ENCODE data around the gene TBC1D21. TPM values are rescaled to one million over a fixed set of nuclear protein-coding genes. Genes with fewer than 3 reads are reported as not detected.

The TBC1D21 gene
- total and polyA plus RNA-seq, 5 donors = not detected

DNA sequence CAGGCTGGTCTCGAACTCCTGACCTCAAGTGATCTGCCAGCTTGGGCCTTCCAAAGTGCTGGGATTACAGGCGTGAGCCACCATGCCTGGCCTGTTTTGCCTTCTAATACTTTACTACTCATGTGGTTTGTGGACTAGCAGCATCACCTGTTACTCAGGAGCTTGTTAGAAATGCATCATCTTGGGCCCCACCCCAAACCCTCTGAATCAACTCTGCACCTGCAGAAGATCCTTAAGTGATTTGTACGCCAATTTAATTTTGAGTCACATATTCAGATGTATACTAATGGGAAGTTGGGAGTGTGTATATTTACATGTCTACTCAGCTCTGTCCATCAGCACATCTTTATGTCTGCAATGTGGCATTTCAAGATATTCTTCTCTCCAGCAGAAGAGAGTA is 6.1 kb downstream of the TBC1D21 start:
- intact Hi-C loops (cut with DNase I) = no loop called here
- Histone ChIP-seq H3K9me3 (ENCODE audit: control insufficient read depth, low read length) (no peaks in the 10 kb centered on the region), H3K4me3 (ENCODE audit: low read length) (no peak overlapping the region), H3K4me1 (ENCODE audit: control insufficient read depth, insufficient read depth, low read length) (no peaks in the 10 kb centered on the region), H3K27ac (ENCODE audit: low read length) (no peak overlapping the region), H3K27me3 (ENCODE audit: control insufficient read depth, insufficient read depth) (no peaks in the 10 kb centered on the region)
- ATAC-seq (no peak), DNase-seq (no peak)
- WGBS = 58% methylated on average over 3 of the region's 3 CpGs

- Histone ChIP-seq H3K4me1 (ENCODE audit: control insufficient read depth, insufficient read depth, low read length) (no peaks in the 10 kb centered on the region), H3K27me3 (ENCODE audit: control insufficient read depth, insufficient read depth) (no peaks in the 10 kb centered on the region), H3K4me3 (ENCODE audit: low read length) (no peak overlapping the region), H3K9me3 (ENCODE audit: control insufficient read depth, low read length) (no peaks in the 10 kb centered on the region), H3K27ac (ENCODE audit: low read length) (no peak overlapping the region)
- ATAC-seq (no peak), DNase-seq (no peak)
- intact Hi-C loops (cut with DNase I) = no loop called here
- 79% methylated on average over 12 of the region's 12 CpGs for WGBS
Measured at GRCh38 chr15:73881579-73882320, 8.4 kb downstream of the TBC1D21 start.

GRCh38 chr15:73882761-73883419 is 9.5 kb downstream of the TBC1D21 start:
- Histone ChIP-seq H3K4me3 (ENCODE audit: low read length) (no peak overlapping the region), H3K4me1 (ENCODE audit: control insufficient read depth, insufficient read depth, low read length) (no peaks in the 10 kb centered on the region), H3K9me3 (ENCODE audit: control insufficient read depth, low read length) (no peaks in the 10 kb centered on the region), H3K27me3 (ENCODE audit: control insufficient read depth, insufficient read depth) (no peaks in the 10 kb centered on the region), H3K27ac (ENCODE audit: low read length) (no peak overlapping the region)
- 91% methylated on average over 10 of the region's 10 CpGs for WGBS
- intact Hi-C loops (cut with DNase I) = no loop called here
- DNase-seq (no peak), ATAC-seq (no peak)

GRCh38 chr15:73884159-73884558 is 10.8 kb downstream of the TBC1D21 start:
- no peak for DNase-seq
- Histone ChIP-seq H3K4me1 (ENCODE audit: control insufficient read depth, insufficient read depth, low read length) (no peaks in the 10 kb centered on the region), H3K4me3 (ENCODE audit: low read length) (no peak overlapping the region), H3K27me3 (ENCODE audit: control insufficient read depth, insufficient read depth) (no peaks in the 10 kb centered on the region), H3K27ac (ENCODE audit: low read length) (no peak overlapping the region), H3K9me3 (ENCODE audit: control insufficient read depth, low read length) (no peaks in the 10 kb centered on the region)
- 67% methylated on average over 3 of the region's 3 CpGs for WGBS
- ATAC-seq = no peak
- intact Hi-C loops (cut with DNase I) = no loop called here

GRCh38 chr15:73885954-73886700 is 12.8 kb downstream of the TBC1D21 start:
- 85% methylated on average over 9 of the region's 9 CpGs for WGBS

GRCh38 chr15:73886717-73887345 is 13.5 kb downstream of the TBC1D21 start:
- intact Hi-C loops (cut with DNase I) = no loop called here
- Histone ChIP-seq H3K9me3 (ENCODE audit: control insufficient read depth, low read length) (no peaks in the 10 kb centered on the region), H3K27ac (ENCODE audit: low read length) (no peak overlapping the region), H3K4me3 (ENCODE audit: low read length) (no peak overlapping the region), H3K27me3 (ENCODE audit: control insufficient read depth, insufficient read depth) (no peaks in the 10 kb centered on the region), H3K4me1 (ENCODE audit: control insufficient read depth, insufficient read depth, low read length) (no peaks in the 10 kb centered on the region)
- ATAC-seq = no peak
- WGBS = 86% methylated on average over 5 of the region's 5 CpGs
- no peak for DNase-seq

More at GRCh38 chr15:73885954-73886700, 12.8 kb downstream of the TBC1D21 start:
- H3K27ac ChIP-seq (ENCODE audit: low read length) = no peak overlapping the region
- H3K4me1 ChIP-seq (ENCODE audit: control insufficient read depth, insufficient read depth, low read length) = no peaks in the 10 kb centered on the region
- H3K4me3 ChIP-seq (ENCODE audit: low read length) = no peak overlapping the region
- no peak for DNase-seq
- ATAC-seq = no peak
- intact Hi-C loops (cut with DNase I) = no loop called here
- no peaks in the 10 kb centered on the region for H3K27me3 ChIP-seq (ENCODE audit: control insufficient read depth, insufficient read depth)
- no peaks in the 10 kb centered on the region for H3K9me3 ChIP-seq (ENCODE audit: control insufficient read depth, low read length)

GRCh38 chr15:73887481-73887880 is 14.1 kb downstream of the TBC1D21 start:
- H3K4me3 ChIP-seq (ENCODE audit: low read length) = no peak overlapping the region
- no peaks in the 10 kb centered on the region for H3K27me3 ChIP-seq (ENCODE audit: control insufficient read depth, insufficient read depth)
- intact Hi-C loops (cut with DNase I) = no loop called here
- DNase-seq (no peak), ATAC-seq (no peak)
- no peaks in the 10 kb centered on the region for H3K4me1 ChIP-seq (ENCODE audit: control insufficient read depth, insufficient read depth, low read length)
- 87% methylated on average over 7 of the region's 7 CpGs for WGBS
- H3K27ac ChIP-seq (ENCODE audit: low read length) = no peak overlapping the region
- H3K9me3 ChIP-seq (ENCODE audit: control insufficient read depth, low read length) = no peaks in the 10 kb centered on the region

DNA sequence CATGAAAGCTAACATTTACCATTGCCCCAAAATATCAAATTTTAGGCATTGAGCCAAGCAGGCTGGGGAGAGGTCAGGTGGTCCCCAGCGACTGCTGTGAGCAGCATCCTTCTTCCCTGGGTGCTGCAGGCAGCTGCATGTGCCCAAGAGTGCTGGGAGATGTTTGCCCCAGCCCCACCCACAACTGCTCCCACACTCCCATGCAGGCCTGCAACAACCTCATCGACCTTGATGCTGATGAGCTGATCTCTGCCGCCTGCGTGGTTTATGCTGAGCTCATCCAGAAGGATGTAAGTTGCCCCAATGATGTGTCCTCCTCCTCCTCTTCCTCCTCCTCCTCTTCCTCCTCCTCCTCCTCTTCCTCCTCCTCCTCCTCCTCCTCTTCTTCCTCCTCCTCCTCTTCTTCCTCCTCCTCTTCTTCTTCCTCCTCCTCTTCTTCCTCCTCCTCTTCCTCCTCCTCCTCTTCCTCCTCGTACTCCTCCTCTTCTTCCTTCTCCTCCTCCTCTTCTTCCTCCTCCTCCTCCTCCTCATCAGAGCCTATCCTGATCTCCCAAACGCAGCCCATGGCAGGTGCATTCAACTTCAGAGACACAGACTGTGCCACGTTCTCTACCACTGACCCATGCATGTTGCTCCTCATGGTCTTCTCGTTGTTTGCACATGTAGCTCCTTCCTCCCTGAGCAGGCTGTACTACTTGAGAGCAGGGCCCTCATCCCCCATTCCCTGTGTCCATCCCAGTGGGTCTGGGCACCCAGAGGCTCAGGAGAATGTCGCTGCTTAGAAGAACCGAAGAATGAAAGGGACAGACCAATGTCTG is 15.1 kb downstream of the TBC1D21 start:
- no peak for DNase-seq
- ATAC-seq = no peak
- WGBS = 75% methylated on average over 10 of the region's 10 CpGs

DNA sequence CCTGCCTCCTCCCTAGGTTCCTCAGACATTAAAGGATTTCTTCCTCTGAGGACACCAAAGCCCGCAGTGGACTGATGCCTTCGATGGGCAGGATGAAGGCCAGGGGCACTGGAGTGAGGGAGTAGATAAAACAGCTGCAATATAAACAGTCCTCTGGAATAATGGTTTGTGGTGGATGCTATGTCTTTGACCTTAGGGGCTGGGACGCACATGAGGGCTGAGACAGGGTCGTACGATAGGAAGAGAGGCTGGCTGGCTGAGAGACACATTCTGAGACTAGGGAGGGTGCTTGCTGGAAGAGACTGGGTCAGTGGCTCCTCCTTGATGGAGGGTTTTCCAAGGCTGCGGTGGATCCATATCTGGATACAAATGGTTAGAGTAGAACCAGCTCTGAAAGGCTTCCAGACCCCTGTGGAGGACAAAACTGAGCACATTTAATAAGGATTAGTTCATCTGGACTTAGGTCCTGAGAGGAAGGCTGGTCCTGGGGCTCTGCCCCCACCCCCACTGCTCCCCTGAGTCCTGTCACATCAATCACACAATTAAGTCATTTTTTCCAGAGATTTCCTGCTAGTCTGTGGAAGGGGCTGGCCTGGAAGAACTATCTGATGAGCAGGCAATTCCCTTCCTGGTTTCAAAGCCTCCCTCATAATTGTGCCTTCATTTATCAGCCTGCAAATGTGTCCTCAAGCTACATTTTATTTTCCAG is 15.8 kb downstream of the TBC1D21 start:
- Histone ChIP-seq H3K4me1 (ENCODE audit: control insufficient read depth, insufficient read depth, low read length) (no peaks in the 10 kb centered on the region), H3K27me3 (ENCODE audit: control insufficient read depth, insufficient read depth) (no peaks in the 10 kb centered on the region), H3K9me3 (ENCODE audit: control insufficient read depth, low read length) (no peaks in the 10 kb centered on the region), H3K27ac (ENCODE audit: low read length) (no peak overlapping the region), H3K4me3 (ENCODE audit: low read length) (no peak overlapping the region)
- ATAC-seq (no peak), DNase-seq (no peak)
- intact Hi-C loops (cut with DNase I) = no loop called here
- WGBS = 63% methylated on average over 6 of the region's 6 CpGs

More for the DNA sequence above, 15.1 kb downstream of the TBC1D21 start:
- Histone ChIP-seq H3K27me3 (ENCODE audit: control insufficient read depth, insufficient read depth) (no peaks in the 10 kb centered on the region), H3K4me1 (ENCODE audit: control insufficient read depth, insufficient read depth, low read length) (no peaks in the 10 kb centered on the region), H3K4me3 (ENCODE audit: low read length) (no peak overlapping the region), H3K9me3 (ENCODE audit: control insufficient read depth, low read length) (no peaks in the 10 kb centered on the region), H3K27ac (ENCODE audit: low read length) (no peak overlapping the region)
- intact Hi-C loops (cut with DNase I) = no loop called here

GRCh38 chr15:73889762-73890124 is 16.4 kb downstream of the TBC1D21 start:
- H3K27me3 ChIP-seq (ENCODE audit: control insufficient read depth, insufficient read depth) = no peaks in the 10 kb centered on the region
- no peak for ATAC-seq
- H3K4me3 ChIP-seq (ENCODE audit: low read length) = no peak overlapping the region
- WGBS = 51% methylated on average over 1 of the region's 1 CpG
- intact Hi-C loops (cut with DNase I) = no loop called here
- H3K4me1 ChIP-seq (ENCODE audit: control insufficient read depth, insufficient read depth, low read length) = no peaks in the 10 kb centered on the region
- no peak for DNase-seq
- H3K9me3 ChIP-seq (ENCODE audit: control insufficient read depth, low read length) = no peaks in the 10 kb centered on the region
- no peak overlapping the region for H3K27ac ChIP-seq (ENCODE audit: low read length)
